COLO829 (cell line): Measurements from ENCODE around the gene LIMK2.
A peak's percentile ranks its signal among the peaks of the same experiment; 100 is the strongest.
"Not testable (repeated sequence)": the region's sequence is repeated elsewhere in the genome, so short reads cannot be mapped to it uniquely, and the experiment has no call there.

Experiments used
- DNase-seq: peaks from one replicate; pipeline ENCODE4 v3.0.0; 2012; ENCODE audit warnings: low spot score

LIMK2 gene

DNA sequence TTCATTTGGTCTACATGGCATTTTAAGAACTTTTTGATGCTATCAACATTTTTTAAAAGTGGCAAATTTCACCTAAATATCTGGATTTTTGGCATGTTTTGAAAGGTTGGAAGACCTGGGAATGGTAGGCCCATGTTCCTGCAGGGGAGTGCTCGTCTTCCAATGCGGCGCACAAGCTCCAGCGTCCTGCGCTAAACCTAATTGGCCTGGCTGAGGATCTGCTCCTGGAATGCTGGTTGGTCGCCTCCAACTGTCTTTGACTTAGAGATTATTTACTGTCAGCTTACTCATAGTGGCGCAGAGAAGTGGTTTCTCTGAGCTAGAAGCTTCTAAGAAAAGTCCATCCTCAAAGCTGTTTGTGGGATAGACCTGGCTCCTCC is 626 bp upstream of the LIMK2 start:
- no peak for DNase-seq

DNA sequence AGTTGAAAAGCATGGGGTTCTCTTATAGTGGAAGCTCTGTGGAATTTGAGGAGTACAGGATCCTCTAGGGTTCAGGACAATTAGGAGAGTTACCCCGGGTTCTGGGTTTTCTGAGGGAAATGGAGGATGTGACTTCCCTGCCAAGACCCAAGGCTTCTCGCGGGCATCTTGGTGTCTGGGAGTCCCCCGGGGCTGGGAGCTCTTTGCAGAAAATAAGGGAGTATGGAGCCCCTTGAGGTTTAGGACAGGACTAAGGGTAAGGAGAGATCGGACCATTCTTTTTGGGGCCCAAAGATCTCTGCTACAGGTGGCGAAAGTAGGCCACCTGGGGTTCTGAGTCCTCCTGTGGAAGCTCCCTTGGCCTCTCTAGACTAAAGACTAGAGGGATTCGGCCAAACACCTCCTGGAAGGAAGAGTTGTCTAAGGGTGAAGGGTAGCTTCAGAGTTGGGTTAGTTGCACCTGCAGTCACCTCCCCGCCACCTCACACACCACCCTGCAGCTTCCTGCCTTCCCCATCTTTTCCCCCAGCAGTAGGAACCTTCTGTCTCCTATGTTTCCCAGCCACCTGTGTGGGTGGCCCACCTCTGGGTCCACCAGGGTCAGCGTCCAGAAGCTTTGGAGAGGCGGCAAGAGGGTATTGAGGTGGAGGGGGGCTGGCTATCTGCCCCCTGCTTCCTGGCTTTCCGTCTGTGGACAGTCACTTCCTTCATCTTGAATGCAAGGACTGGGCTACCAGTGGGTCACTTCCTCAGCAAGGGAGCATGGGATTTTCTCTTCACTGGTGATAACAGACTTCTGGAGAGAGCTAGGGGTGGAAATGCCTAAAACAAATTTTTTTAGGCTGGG is 908 bp downstream of the LIMK2 start:
- DNase-seq = no peak

DNA sequence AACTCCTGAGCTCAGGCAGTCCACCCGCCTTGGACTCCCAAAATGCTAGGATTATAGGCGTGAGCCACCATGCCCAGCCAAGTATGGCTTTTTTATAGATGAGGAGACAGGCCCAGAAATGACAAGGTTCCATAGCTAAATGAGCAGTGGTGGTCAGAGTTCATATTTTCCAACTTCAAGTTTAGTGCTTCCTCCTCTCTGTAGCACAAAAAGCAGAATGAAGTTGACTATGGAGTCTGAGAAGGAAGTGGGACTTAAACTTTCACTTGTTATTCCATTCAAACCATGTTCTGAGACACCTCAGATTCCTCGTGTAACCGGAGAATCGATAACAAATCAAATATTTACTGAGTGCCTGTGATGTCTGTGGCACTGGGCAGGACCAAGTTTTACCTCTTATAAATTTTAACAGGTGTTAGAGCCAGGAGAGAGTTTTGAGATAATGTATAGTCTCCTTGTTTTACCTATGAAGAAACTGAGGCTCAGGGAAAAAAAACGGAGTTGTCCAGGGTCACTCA is 3.0 kb downstream of the LIMK2 start:
- no peak for DNase-seq

DNA sequence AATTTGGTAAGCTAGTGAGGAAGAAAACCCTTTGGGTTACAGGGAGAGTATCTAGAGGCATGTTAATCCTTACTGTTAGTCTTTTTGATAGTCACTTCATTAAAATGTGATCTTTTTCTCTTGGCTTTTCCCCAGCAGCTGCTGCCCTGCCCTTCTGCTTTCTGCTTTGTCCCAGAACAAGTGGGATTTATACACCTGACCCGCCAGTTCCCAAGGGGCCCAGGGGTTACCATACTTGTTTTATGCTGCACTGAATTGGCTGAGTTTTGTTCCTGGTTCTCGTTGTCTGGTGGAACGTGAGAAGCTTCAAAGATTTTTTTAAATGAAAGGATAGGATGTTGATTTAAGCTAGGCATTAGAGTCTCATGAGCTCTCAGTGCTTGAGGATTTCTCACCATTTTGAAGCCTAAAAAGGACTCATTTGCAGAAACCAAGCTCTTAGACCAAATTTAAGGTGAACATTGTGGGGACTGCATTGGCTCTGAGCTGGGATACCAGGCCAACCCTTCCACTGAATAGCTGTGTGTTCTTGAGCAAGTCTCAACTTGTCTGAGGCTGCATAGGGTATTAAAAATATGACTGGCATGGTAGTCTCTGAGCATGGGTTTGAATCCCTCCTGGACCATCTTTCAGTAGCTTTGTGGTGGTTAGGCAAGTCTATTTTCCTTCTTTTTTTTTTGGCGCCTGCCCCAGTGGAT is 6.6 kb downstream of the LIMK2 start:
- DNase-seq = no peak

DNA sequence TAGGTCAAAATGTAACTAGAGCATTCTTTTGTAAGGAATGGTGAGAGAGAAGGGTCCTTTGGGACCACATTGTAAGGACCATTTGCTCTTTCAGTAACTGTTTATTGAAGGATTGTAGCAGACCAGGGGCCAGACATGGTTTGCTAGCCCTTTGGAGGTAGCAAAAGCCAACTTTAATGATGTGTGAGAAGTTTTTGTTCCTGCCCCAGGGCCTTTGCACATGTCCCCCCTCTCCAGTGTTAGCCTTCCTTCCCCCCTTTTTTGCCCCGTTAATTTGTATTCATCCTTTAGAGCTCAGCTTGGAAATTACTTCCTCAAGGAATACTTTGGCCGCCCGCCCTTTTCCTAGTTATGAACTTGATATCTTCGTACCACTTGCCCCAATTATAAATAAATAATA is 9.0 kb downstream of the LIMK2 start:
- no peak for DNase-seq

DNA sequence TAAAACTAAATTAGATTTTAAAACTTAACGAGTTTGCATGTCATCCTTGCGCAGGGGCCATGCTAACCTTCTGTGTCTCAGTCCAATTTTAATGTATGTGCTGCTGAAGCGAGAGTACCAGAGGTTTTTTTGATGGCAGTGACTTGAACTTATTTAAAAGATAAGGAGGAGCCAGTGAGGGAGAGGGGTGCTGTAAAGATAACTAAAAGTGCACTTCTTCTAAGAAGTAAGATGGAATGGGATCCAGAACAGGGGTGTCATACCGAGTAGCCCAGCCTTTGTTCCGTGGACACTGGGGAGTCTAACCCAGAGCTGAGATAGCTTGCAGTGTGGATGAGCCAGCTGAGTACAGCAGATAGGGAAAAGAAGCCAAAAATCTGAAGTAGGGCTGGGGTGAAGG is 10.6 kb downstream of the LIMK2 start:
- no peak for DNase-seq

DNA sequence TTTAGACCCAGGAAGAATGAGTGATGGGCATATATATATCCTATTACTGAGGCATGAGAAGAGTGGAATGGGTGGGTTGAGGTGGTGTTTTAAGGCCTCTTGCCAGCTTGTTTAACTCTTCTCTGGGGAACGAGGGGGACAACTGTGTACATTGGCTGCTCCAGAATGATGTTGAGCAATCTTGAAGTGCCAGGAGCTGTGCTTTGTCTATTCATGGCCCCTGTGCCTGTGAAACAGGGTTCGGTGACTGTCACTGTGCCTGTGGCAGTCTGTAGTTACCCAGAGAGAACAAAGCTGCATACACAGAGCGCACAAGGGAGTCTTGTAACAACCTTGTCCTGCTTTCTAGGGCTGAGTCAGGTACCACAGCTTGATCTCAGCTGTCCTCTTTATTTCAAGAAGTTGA is 11.7 kb downstream of the LIMK2 start:
- DNase-seq = no peak

DNA sequence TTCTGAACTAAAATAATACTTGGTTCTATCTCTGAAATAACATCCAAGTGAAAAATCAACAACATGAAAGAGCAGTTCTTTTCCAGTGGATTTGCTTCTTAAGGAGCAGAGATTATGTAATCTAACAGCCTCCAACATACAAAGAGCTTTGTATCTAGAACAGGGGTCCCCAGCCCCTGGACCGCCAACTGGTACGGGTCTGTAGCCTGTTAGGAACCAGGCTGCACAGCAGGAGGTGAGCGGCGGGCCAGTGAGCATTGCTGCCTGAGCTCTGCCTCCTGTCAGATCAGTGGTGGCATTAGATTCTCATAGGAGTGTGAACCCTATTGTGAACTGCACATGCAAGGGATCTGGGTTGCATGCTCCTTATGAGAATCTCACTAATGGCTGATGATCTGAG is 12.6 kb downstream of the LIMK2 start:
- DNase-seq = not testable (repeated sequence)

DNA sequence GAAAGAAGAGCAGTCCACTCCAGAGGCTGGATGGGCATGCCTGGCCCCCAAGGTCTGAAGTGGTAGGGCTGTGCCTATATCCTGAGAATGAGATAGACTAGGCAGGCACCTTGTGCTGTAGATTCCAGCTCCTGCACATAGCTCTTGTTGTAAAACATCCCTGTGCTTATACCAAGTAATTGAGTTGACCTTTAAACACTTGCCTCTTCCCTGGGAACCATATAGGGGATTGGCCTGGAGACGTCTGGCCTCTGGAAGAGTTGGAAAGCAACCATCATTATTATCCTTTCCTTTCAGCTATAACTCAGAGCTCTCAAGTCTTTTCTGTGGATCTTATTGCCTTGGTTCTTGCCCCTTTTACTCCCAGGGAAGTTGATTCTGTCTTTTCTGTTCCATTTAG is 15.1 kb downstream of the LIMK2 start:
- DNase-seq = peak; percentile 64

DNA sequence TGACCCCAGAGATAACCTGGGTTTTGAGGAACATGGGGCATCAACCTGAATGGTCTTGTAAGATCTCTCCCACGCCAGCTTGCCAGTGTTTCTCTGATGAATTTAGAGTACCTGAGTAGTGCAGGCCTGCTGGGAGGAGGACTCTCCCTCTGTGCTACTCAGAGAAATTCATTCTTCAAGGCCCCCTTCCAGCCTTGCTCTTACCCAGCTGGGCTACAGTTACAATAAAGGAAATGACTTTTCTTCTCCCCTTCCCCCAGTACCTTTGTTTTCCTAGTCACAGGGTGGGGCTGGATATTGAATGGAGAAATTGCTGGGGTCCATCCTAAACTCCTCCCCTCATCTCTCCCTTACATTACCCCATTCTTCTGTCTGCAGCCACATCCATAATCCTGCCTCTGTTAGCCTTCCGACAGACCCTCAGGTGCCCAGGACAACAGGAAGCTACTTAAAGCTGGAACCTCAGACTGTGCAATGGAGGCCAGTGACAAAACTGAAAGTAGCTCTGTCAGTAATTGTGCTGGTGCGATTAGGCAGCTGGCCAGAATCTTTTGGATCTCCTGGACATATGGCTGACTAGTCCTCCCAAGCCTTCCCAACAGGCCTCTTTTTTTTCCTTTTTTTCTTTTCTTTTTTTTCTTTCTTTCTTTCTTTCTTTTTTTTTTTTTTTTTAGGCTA is 17.4 kb downstream of the LIMK2 start:
- no peak for DNase-seq

DNA sequence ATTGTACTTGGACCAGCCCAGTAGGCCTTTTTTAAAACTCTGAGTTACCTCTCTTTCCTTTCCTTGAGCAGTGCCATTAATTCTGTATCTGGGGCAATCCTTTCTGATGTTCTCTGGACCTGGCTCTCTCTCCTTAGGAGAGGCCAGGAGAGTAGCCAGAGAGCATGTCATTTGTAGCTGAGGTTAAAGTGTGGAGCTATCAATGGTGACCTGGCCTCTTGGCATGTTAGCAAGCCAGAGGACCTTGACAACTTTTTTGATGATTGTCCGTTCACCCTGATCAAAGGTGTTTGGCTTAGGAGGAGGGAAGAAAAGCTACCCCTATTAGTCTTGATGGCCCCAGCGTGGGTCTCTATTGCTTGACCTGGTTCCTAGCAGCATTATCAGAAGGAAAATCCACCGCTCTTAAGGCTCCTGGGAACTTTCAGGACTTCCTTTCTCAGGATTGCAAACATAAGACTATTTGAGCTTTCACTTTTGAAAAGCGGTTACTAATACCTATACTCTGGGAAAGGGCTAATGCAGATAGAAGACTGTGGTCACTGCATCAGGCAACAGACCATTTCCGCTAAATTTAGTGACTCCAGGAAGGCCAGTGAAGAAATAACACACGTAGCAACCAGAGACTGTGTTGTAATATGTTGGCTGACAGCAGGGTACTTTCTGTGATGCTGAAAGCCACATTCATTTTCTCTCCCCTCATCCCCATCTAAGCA is 18.2 kb downstream of the LIMK2 start:
- no peak for DNase-seq

DNA sequence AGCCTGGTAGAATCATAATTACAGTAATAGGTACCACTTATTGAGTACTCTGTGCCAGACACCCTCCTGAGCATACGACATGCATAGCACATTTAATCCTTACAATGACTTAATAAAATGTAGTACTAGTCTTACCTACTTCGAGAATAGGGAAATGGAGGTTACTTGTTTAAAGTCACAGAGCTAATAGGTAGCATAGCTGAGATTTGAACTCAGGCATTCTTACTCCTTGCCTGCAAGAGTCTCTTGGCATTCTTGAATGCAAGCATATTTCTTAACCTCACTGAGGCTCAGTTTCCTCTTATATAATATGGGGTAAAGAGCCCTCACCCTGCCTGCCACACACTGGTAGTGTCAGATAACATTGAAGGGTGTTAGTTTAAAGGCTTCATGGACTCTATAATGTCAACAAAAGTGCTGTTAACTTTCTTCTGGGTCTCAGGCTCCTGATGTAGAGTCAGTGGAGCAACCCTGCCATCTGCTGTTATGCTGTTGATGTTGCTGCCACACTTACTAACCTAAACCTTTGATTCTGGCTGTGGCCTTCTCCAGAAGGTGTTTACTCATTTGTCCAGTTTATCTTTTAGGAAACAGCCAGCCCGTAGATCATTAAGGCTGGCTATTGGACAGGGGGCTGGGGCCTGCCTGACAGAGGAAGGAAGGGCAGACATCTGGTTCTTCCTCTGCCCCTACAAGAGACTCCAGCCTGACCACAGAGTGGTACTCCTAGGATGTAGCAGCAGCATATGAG is 18.9 kb downstream of the LIMK2 start:
- DNase-seq = peak; percentile 74

DNA sequence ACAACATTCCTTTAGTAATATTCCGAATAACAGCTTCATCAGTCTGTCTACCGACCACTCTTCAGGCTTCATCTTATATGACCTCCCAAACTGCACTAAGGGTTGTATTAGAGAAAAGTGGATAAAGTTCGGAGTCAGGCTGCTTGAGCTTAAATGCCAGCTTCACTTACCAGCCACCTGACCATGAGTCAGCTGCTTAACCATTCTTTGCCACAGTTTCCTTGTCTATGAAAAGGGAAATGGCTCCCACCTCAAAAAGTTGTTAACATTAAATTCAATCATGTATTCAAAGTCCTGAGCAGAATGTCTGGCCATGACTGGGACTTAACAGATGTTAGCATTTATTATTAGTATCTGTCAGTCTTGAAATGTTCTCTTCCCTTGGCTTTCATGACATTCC is 20.9 kb downstream of the LIMK2 start:
- DNase-seq = no peak

DNA sequence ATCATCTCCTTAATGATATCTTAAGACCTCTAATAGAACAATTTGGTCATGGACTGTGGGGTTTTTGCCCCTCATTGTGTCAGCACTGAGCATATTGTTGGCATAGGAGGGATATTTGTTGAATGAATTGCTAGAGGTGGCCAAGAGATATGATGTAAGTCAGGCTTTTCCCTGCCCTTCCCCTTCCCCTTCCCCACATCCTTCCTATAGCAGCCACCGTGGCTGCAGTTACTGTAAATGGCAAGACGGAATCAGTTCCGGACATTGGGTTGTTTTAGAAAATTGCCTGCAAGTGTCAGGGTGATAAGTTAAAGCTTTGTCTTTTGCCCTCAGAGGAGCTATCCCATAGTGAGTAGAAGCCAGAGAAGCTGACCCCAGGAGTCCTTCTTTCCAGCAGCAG is 23.0 kb downstream of the LIMK2 start:
- no peak for DNase-seq

DNA sequence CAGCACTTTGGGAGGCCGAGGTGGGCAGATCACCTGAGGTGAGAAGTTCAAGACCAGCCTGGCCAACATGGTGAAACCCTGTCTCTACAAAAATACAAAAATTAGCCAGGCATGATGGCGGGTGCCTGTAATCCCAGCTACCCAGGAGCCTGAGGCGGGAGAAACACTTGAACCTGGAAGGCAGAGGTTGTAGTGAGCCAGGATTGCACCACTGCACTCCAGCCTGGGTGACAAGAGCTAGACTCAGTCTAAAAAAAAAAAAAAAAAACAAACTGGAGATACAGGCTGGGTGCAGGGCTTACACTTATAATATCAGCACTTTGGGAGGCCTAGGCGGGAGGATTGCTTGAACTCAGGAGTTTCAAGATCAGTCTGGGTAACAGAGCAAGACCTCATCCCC is 23.9 kb downstream of the LIMK2 start:
- not testable (repeated sequence) for DNase-seq

DNA sequence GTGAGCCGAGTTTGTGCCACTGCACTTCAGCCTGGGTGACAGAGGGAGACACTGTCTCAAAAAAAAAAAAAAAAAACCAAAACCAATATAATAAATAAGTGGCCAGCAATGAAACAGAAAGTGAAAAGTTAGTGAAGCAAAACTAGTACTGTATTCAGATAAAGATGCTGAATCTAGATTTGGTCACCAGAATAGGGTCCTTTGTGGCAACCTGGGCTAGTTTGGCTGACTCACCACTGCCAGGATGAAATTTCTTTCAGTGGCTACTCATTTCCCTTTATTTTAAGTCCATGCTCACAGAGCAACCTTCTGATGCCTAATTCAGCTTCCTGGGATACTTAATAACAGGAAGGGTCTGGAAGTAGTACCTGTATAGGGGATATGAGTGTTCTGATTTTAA is 26.0 kb downstream of the LIMK2 start:
- no peak for DNase-seq

DNA sequence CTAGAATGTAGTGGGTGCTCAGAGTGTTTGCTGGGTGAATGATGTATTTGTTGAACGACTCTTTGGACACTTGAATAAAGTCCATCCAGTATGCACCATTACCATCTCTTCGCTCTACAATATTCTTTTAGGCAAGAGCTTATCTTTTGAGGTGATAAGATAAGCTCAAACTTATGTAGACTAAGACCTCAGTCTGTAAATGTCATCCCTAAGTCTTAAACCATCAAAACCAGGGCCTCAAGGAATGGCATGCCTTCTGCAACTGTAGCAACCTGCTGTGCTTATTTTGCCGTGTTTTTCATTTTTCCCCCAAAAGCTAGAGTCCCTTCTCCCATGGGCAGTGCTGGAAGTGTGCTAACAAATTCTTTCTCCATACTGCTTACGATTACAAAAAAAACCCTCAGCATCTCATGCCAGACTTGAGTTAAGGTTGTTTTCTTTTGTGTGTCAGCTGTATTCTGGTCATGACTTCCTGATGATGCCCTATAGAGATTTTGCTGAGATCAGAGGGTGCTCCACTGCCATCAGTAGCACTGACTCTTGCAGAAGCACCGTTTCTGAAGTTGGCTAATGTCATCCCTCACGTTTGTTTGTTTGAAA is 27.8 kb downstream of the LIMK2 start:
- no peak for DNase-seq

DNA sequence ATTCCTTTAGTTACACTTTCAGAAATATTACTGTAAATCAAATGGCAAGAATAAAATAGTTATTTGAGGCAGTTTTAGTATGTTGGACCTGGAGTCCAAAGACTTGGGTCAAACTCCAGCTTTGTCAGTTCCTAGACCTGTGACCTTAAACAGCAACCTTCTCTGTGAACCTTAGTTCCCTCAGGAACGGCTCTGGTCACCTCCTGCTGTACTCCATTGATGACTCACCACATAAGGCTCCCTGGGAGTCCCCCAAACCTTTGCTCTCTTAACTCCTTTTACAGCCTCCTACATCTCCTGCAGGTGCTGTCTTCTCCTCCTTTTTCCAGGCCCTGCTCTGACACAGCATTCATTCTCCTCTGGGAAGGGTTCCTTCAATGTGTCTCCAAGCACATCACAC is 29.1 kb downstream of the LIMK2 start:
- DNase-seq = no peak

DNA sequence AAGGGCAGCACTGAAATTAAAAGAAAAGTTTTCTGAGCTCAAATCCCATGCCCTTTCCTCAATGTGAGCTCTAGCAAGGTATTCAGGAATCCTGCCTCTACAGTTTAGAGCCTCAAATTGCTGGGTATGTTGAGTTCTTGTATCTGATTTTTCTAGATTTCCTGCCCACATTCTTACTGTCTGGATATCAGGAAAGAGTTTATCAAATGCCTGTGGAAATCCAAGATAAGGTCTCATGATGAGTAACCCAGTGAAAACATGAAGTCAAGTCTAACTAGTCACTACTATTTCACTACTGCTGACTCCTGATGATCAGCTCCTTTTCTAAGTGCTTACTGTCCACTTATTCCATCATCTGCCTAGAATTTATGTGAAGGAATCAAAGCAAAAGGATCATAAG is 29.8 kb downstream of the LIMK2 start:
- no peak for DNase-seq

DNA sequence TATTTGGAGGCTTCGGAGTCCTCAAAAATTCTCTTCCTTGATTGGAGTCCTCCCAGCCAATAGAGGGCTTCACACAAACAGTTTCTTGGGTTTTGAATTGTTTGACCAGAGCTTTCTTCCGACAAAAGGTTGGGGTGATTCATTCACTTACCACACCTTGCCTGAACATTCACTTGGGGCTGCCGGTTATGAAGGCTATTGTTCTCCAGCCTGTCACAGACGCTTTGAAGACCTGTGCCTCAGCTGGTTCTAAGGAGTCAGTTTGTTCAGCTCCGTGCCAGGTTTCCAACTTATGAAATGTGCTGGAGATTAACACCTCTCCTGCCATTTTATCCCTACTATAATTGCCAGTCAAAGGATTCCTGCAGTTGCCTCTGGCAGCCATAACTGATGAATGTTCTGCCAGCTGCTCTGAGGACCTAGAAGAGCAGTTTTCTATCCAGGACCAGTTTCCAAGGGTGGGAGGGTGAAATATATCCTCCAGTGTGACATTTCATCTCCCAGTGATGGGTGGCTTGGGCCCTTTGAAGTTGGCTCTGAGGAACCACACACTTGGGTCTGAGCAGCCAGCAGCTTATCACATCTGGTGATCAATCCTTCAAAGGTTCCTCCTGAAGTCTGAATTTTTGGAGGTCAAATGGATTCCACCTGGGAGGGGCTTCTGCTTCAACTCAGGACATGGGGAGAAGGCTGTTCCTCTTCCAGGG is 31.4 kb downstream of the LIMK2 start:
- no peak for DNase-seq
